Left cardiac atrium (tissue), 2 donors: Measurements from ENCODE around the gene TAF11L12. TPM values are rescaled to one million over a fixed set of nuclear protein-coding genes. Genes with fewer than 3 reads are reported as not detected.

Source experiments
- total RNA-seq, 2 donors: library from RNA; stranded (reverse); fragmentation: NEBNext Ultra II Directional; extraction: Animal tissue kit (Norgen Biotek cat#: 25700); gene quantifications; one replicate each; pipeline ENCODE4 v1.2.1, GENCODE V29; 2021
- donor health status: DM: no; HTN: yes; CAD: no; lungs with severe emphysema.
- donor health status: DM: yes; HTN: yes; CAD: no.

The TAF11L12 gene
- total RNA-seq, 2 donors from 2014 or later: not detected

Other genes with a start within 250 kb of the TAF11L12 start
- gene TAF11L2, start 112.2 kb upstream of the TAF11L12 start, total RNA-seq: not detected
- gene TAF11L3, start 92.0 kb upstream of the TAF11L12 start, total RNA-seq: not detected
- gene TAF11L4, start 88.6 kb upstream of the TAF11L12 start, total RNA-seq: not detected
- not detected for gene TAF11L5, start 85.2 kb upstream of the TAF11L12 start, total RNA-seq
- gene TAF11L6, start 81.7 kb upstream of the TAF11L12 start, total RNA-seq: not detected
- not detected for gene TAF11L7, start 24.6 kb upstream of the TAF11L12 start, total RNA-seq
- not detected for gene TAF11L8, start 19.4 kb upstream of the TAF11L12 start, total RNA-seq
- gene TAF11L9, start 16.0 kb upstream of the TAF11L12 start, total RNA-seq: not detected
- not detected for gene TAF11L10, start 12.6 kb upstream of the TAF11L12 start, total RNA-seq
- gene TAF11L11, start 6.2 kb upstream of the TAF11L12 start, total RNA-seq: not detected
- gene TAF11L13, start 21.7 kb downstream of the TAF11L12 start, total RNA-seq: not detected
- not detected for gene TAF11L14, start 24.1 kb downstream of the TAF11L12 start, total RNA-seq